Measurements from ENCODE around the gene SMOC2. TPM values are rescaled to one million over a fixed set of nuclear protein-coding genes. Genes with fewer than 3 reads are reported as not detected.
"Not testable (repeated sequence)": the region's sequence is repeated elsewhere in the genome, so short reads cannot be mapped to it uniquely, and the experiment has no call there.

The SMOC2 gene
- polyA plus RNA-seq, 1 experiment = not detected

GRCh38 chr6:168562576-168563151 lies 121.7 kb downstream of the SMOC2 start:
- Histone ChIP-seq H3K4me3 (ENCODE audit: low read depth, low read length) (no peak overlapping the region), H3K27me3 (ENCODE audit: control insufficient read depth, insufficient read depth, low read length) (no peaks in the 10 kb centered on the region), H3K27ac (ENCODE audit: low read depth, low read length) (no peak overlapping the region), H3K9me3 (ENCODE audit: control insufficient read depth, insufficient read depth, low read length) (peaks cover 34% of the 10 kb centered on the region)
- ChIA-PET POLR2A (no interaction called here), CTCF (no interaction called here)
- no peak for DNase-seq (ENCODE audit: low read depth, low spot score)
- TF ChIP-seq CTCF (IDR thresholded peaks at IDR 0.05; ENCODE audit: low read depth, low read length) = no peak

- CTCF ChIA-PET = no interaction called here
Measured at GRCh38 chr6:168563656-168564055, 122.7 kb downstream of the SMOC2 start.

GRCh38 chr6:168565112-168565511 lies 124.1 kb downstream of the SMOC2 start:
- POLR2A ChIA-PET = no interaction called here

More at GRCh38 chr6:168563656-168564055, 122.7 kb downstream of the SMOC2 start:
- Histone ChIP-seq H3K4me3 (ENCODE audit: low read depth, low read length) (no peak overlapping the region), H3K27me3 (ENCODE audit: control insufficient read depth, insufficient read depth, low read length) (no peaks in the 10 kb centered on the region), H3K27ac (ENCODE audit: low read depth, low read length) (no peak overlapping the region), H3K9me3 (ENCODE audit: control insufficient read depth, insufficient read depth, low read length) (peaks cover 29% of the 10 kb centered on the region)
- POLR2A ChIA-PET = no interaction called here
- DNase-seq (ENCODE audit: low read depth, low spot score) = no peak
- no peak for TF ChIP-seq CTCF (IDR thresholded peaks at IDR 0.05; ENCODE audit: low read depth, low read length)

GRCh38 chr6:168570211-168570610 lies 129.2 kb downstream of the SMOC2 start:
- peaks cover 45% of the 10 kb centered on the region for H3K9me3 ChIP-seq (ENCODE audit: control insufficient read depth, insufficient read depth, low read length)
- H3K27ac ChIP-seq (ENCODE audit: low read depth, low read length) = no peak overlapping the region
- POLR2A ChIA-PET = no interaction called here
- no peak overlapping the region for H3K4me3 ChIP-seq (ENCODE audit: low read depth, low read length)
- DNase-seq (ENCODE audit: low read depth, low spot score) = no peak
- H3K27me3 ChIP-seq (ENCODE audit: control insufficient read depth, insufficient read depth, low read length) = no peaks in the 10 kb centered on the region
- TF ChIP-seq CTCF (IDR thresholded peaks at IDR 0.05; ENCODE audit: low read depth, low read length) = no peak
- CTCF ChIA-PET = no interaction called here

More at GRCh38 chr6:168565112-168565511, 124.1 kb downstream of the SMOC2 start:
- Histone ChIP-seq H3K9me3 (ENCODE audit: control insufficient read depth, insufficient read depth, low read length) (peaks cover 30% of the 10 kb centered on the region), H3K27me3 (ENCODE audit: control insufficient read depth, insufficient read depth, low read length) (no peaks in the 10 kb centered on the region), H3K4me3 (ENCODE audit: low read depth, low read length) (no peak overlapping the region), H3K27ac (ENCODE audit: low read depth, low read length) (no peak overlapping the region)
- no peak for DNase-seq (ENCODE audit: low read depth, low spot score)
- CTCF ChIA-PET = no interaction called here
- no peak for TF ChIP-seq CTCF (IDR thresholded peaks at IDR 0.05; ENCODE audit: low read depth, low read length)

GRCh38 chr6:168571268-168571667 lies 130.3 kb downstream of the SMOC2 start:
- no peak overlapping the region for H3K4me3 ChIP-seq (ENCODE audit: low read depth, low read length)
- ChIA-PET POLR2A (no interaction called here), CTCF (no interaction called here)
- TF ChIP-seq CTCF (IDR thresholded peaks at IDR 0.05; ENCODE audit: low read depth, low read length) = no peak
- H3K27ac ChIP-seq (ENCODE audit: low read depth, low read length) = no peak overlapping the region
- no peak for DNase-seq (ENCODE audit: low read depth, low spot score)
- H3K27me3 ChIP-seq (ENCODE audit: control insufficient read depth, insufficient read depth, low read length) = no peaks in the 10 kb centered on the region
- H3K9me3 ChIP-seq (ENCODE audit: control insufficient read depth, insufficient read depth, low read length) = peaks cover 54% of the 10 kb centered on the region

- H3K4me3 ChIP-seq (ENCODE audit: low read depth, low read length); H3K27ac ChIP-seq (ENCODE audit: low read depth, low read length); POLR2A ChIA-PET; CTCF ChIA-PET; H3K27me3 ChIP-seq (ENCODE audit: control insufficient read depth, insufficient read depth, low read length); DNase-seq (ENCODE audit: low read depth, low spot score): not testable (repeated sequence)
- H3K9me3 ChIP-seq (ENCODE audit: control insufficient read depth, insufficient read depth, low read length) = peaks cover 66% of the 10 kb centered on the region
Measured at GRCh38 chr6:168573276-168573835, 132.4 kb downstream of the SMOC2 start.
